Left forelimb (tissue), 1 donor: ENCODE measurements around the gene SYNJ2.

ENCODE experiments used
- DNase-seq: peaks from one replicate; pipeline ENCODE4 v3.0.0-alpha.2; 2018; ENCODE audit warnings: low spot score

Gene SYNJ2

DNA sequence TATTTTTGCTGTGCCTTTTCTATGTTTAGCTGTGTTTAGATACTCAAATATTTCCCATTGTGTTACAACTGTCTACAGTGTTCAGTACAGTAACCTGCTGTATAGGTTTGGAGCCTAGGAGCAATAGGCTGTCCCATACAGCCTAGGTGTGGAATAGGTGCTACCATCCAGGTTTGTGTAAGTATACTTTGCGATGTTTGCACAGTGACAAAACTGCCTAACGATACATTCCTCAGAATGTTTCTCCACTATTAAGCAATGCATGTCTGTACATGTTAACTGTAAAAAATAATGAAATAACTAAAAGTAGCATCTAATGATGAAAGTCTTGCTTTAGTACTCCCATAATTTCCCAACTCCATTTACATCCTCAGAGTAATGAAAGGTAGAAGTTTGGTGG is 140.4 kb downstream of the SYNJ2 start:
- DNase-seq, result no peak

DNA sequence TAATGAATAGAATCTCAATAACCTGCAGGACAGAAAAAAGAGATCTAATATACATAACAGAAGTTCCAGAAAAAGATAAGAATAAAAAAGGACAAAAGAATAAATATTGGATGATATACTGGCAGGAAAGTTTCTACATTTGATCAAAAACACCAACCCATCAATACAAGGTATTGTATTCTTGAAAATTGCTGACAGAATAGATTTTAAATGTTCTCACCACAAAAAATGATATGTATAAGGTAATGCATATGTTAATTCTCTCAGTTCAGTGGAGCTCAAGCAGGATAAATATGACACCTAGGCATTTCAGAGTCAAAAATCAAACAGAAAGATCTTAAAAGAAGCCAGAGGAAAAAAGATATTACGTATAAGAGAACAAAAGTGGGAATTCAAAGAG is 142.6 kb downstream of the SYNJ2 start:
- no peak for DNase-seq

- no peak for DNase-seq
Measured at GRCh38 chr6:158125271-158125670, 143.6 kb downstream of the SYNJ2 start.

- no peak for DNase-seq
Measured at GRCh38 chr6:158131926-158132325, 150.3 kb downstream of the SYNJ2 start.

- no peak for DNase-seq
Measured at GRCh38 chr6:158142789-158143188, 161.1 kb downstream of the SYNJ2 start.

DNA sequence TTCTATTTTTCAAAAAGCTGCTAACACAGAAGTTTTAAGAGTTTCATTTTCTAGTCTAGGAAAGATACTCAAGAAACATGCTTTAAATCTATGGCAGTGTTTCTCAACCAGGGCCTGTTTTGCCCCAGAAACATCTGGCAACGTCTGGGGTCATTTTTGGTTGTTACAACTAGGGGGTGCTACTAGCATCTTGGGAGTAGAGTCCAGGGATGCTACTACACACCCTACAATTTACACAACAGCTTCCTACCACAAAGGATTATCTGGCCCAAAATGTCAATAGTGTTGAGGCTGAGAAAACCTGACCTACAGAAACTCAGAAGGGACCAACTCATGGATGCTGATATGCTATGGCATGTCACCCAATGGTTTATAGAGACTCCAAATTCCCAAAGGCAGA is 162.0 kb downstream of the SYNJ2 start:
- no peak for DNase-seq
